Measurements from ENCODE around the gene MALRD1. TPM values are rescaled to one million over a fixed set of nuclear protein-coding genes. Genes with fewer than 3 reads are reported as not detected.

MALRD1 gene
- total RNA-seq, 1 donor from 2014 or later: 0.28 TPM

DNA sequence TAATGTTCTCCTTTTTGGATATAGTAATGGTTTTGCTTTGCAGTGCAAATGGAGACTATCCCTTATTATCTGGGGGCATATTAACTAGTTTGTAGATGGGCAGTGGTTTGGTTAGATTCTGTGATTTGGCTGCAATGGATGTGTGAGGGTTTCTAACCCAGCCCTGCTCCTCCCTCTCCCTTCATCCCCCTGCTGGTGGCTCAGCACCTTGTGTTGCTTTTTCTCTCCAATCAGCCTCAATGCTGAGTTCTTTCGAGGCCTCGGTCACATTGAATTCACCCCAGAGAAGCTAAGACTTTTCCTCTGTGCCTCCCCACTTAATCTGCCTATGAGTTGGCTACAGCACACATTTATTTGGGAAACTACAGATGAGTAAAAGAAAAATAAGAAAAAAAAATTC lies 120.0 kb downstream of the MALRD1 start:
- Mint-ChIP-seq H3K36me3 (ENCODE audit: low read depth, unreplicated experiment) (no peaks in the 10 kb centered on the region), H3K27me3 (ENCODE audit: unreplicated experiment) (no peaks in the 10 kb centered on the region), H3K27ac (ENCODE audit: unreplicated experiment) (no peak overlapping the region), H3K4me1 (ENCODE audit: unreplicated experiment) (no peaks in the 10 kb centered on the region), H3K9me3 (ENCODE audit: unreplicated experiment) (no peaks in the 10 kb centered on the region), H3K4me3 (ENCODE audit: unreplicated experiment) (no peak overlapping the region)
- TF ChIP-seq, protein P1, sequence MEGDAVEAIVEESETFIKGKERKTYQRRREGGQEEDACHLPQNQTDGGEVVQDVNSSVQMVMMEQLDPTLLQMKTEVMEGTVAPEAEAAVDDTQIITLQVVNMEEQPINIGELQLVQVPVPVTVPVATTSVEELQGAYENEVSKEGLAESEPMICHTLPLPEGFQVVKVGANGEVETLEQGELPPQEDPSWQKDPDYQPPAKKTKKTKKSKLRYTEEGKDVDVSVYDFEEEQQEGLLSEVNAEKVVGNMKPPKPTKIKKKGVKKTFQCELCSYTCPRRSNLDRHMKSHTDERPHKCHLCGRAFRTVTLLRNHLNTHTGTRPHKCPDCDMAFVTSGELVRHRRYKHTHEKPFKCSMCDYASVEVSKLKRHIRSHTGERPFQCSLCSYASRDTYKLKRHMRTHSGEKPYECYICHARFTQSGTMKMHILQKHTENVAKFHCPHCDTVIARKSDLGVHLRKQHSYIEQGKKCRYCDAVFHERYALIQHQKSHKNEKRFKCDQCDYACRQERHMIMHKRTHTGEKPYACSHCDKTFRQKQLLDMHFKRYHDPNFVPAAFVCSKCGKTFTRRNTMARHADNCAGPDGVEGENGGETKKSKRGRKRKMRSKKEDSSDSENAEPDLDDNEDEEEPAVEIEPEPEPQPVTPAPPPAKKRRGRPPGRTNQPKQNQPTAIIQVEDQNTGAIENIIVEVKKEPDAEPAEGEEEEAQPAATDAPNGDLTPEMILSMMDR (IDR thresholded peaks at IDR 0.05; ENCODE audit: unreplicated experiment): peak; percentile 48
- DNase-seq (ENCODE audit: low spot score): peak; percentile 29

DNA sequence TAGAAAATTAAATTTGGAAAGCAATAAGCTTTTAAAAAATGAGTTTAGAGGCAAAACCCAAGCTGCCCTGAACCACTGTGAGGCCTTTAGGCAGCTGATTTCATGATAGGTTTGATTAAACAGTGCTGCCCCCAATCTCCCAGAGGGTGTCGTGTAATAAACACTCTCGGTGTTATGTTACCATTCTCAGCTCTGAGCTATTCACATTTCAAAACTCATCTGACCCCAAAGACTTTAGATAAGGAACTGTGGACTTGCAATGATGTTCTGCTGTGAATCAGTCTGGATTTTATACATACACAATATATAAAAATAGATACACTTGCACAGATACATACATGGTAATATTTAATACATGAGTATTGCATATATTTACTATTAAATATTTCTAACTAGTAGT lies 120.4 kb downstream of the MALRD1 start:
- no peaks in the 10 kb centered on the region for H3K9me3 Mint-ChIP-seq (ENCODE audit: unreplicated experiment)
- no peak for DNase-seq (ENCODE audit: low spot score)
- H3K36me3 Mint-ChIP-seq (ENCODE audit: low read depth, unreplicated experiment): no peaks in the 10 kb centered on the region
- TF ChIP-seq, protein P1 (IDR thresholded peaks at IDR 0.05; ENCODE audit: unreplicated experiment): no peak
- no peak overlapping the region for H3K27ac Mint-ChIP-seq (ENCODE audit: unreplicated experiment)
- no peak overlapping the region for H3K4me3 Mint-ChIP-seq (ENCODE audit: unreplicated experiment)
- H3K27me3 Mint-ChIP-seq (ENCODE audit: unreplicated experiment): no peaks in the 10 kb centered on the region
- H3K4me1 Mint-ChIP-seq (ENCODE audit: unreplicated experiment): no peaks in the 10 kb centered on the region

DNA sequence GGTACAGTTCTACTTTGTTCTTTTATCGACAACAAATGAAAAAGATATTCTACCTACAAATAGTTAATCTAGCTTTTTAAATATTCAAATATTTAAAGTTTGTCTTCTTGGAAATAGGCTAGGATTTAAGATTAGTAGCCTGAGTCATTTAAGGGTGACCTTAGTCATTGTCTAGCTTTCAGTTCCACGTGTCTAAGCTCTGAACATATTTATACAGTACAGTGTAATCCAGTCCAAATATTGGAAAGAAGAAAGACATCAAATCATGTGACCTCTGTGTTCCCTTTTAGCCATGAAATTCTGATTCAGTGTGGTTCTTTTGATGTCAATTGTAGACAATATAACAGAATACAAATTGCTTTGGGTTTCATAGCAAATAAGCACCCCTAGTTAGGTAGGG lies 121.1 kb downstream of the MALRD1 start:
- DNase-seq (ENCODE audit: low spot score): no peak
- no peaks in the 10 kb centered on the region for H3K9me3 Mint-ChIP-seq (ENCODE audit: unreplicated experiment)
- H3K27ac Mint-ChIP-seq (ENCODE audit: unreplicated experiment): no peak overlapping the region
- H3K27me3 Mint-ChIP-seq (ENCODE audit: unreplicated experiment): no peaks in the 10 kb centered on the region
- no peak overlapping the region for H3K4me3 Mint-ChIP-seq (ENCODE audit: unreplicated experiment)
- H3K4me1 Mint-ChIP-seq (ENCODE audit: unreplicated experiment): no peaks in the 10 kb centered on the region
- TF ChIP-seq, protein P1 (IDR thresholded peaks at IDR 0.05; ENCODE audit: unreplicated experiment): no peak
- H3K36me3 Mint-ChIP-seq (ENCODE audit: low read depth, unreplicated experiment): no peaks in the 10 kb centered on the region

DNA sequence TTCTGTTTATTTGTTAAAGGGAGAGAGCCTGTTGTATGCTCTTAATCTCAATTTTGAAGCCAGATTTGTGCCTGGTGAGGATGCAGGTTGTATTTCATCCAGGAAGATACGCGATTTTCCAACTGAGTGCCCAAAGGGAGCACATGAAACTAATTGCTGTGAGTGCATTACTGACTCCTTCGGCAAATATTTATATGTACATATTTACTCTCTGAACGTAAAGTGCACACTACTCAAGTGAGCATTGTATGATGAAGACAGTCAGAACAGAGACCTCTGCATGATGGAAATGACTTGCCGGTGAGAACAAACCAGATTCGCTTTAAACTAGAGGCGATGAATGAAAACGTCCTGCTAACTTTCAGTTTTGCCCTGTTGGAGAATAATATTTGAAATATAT lies 130.1 kb downstream of the MALRD1 start:
- Mint-ChIP-seq H3K36me3 (ENCODE audit: low read depth, unreplicated experiment) (no peaks in the 10 kb centered on the region), H3K4me3 (ENCODE audit: unreplicated experiment) (no peak overlapping the region), H3K4me1 (ENCODE audit: unreplicated experiment) (peaks cover 6% of the 10 kb centered on the region), H3K27me3 (ENCODE audit: unreplicated experiment) (no peaks in the 10 kb centered on the region), H3K27ac (ENCODE audit: unreplicated experiment) (no peak overlapping the region), H3K9me3 (ENCODE audit: unreplicated experiment) (no peaks in the 10 kb centered on the region)
- TF ChIP-seq, protein P1 (IDR thresholded peaks at IDR 0.05; ENCODE audit: unreplicated experiment): no peak
- no peak for DNase-seq (ENCODE audit: low spot score)

DNA sequence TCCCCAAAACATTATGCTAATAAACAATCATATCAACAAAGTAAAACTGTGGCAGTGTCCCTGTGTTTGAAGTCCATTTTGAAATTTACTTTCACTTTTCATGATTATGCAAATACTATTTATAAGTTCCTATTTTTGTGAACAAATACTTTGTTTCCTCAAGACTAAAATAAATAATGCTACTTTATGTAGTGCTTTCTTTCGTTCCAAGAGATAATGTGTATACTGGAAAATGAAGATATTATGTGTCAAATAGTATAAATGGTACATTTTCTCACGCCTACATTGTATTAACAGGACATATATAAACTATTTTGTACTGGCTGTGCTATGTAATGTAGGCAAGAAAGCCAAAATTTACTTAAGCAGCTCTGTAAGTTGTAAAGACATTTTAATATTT lies 136.3 kb downstream of the MALRD1 start:
- TF ChIP-seq, protein P1 (IDR thresholded peaks at IDR 0.05; ENCODE audit: unreplicated experiment): no peak
- Mint-ChIP-seq H3K36me3 (ENCODE audit: low read depth, unreplicated experiment) (no peaks in the 10 kb centered on the region), H3K4me3 (ENCODE audit: unreplicated experiment) (no peak overlapping the region), H3K9me3 (ENCODE audit: unreplicated experiment) (no peaks in the 10 kb centered on the region), H3K27me3 (ENCODE audit: unreplicated experiment) (no peaks in the 10 kb centered on the region), H3K27ac (ENCODE audit: unreplicated experiment) (no peak overlapping the region), H3K4me1 (ENCODE audit: unreplicated experiment) (peaks cover 4% of the 10 kb centered on the region)
- no peak for DNase-seq (ENCODE audit: low spot score)
